ENCODE measurements around the gene CLTB. TPM values are rescaled to one million over a fixed set of nuclear protein-coding genes. Genes with fewer than 3 reads are reported as not detected.

Gene CLTB
- total RNA-seq, 1 donor from 2014 or later = 75.8 TPM

DNA sequence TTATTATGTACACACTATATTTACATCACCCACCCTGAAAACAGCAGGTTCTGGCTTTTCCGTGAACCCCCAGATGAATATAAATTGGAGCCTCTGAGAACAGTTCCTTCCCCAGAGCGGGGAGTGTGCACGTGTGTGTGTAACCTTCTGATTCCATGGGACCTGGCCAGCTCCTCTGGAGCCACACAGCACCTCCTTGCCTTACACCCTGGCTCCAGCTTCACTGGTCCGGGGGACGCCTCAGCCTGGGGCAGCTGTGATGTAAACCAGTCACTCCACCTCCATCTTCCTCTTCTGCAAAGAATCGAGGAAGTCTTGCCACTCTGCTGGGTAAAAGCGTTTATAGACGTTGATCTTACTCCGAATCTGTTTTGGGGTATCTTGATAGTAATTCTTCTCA, 32.4 kb downstream of the CLTB start:
- H3K4me3 ChIP-seq = no peak overlapping the region
- DNase-seq = no peak
- TF ChIP-seq, protein P1, sequence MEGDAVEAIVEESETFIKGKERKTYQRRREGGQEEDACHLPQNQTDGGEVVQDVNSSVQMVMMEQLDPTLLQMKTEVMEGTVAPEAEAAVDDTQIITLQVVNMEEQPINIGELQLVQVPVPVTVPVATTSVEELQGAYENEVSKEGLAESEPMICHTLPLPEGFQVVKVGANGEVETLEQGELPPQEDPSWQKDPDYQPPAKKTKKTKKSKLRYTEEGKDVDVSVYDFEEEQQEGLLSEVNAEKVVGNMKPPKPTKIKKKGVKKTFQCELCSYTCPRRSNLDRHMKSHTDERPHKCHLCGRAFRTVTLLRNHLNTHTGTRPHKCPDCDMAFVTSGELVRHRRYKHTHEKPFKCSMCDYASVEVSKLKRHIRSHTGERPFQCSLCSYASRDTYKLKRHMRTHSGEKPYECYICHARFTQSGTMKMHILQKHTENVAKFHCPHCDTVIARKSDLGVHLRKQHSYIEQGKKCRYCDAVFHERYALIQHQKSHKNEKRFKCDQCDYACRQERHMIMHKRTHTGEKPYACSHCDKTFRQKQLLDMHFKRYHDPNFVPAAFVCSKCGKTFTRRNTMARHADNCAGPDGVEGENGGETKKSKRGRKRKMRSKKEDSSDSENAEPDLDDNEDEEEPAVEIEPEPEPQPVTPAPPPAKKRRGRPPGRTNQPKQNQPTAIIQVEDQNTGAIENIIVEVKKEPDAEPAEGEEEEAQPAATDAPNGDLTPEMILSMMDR (IDR thresholded peaks at IDR 0.05) = no peak
- intact Hi-C loops (cut with DNase I) = no loop called here
- peaks cover 44% of the 10 kb centered on the region for H3K36me3 ChIP-seq
- ATAC-seq = no peak
- H3K27ac ChIP-seq = no peak overlapping the region
- peaks cover 11% of the 10 kb centered on the region for H3K4me1 ChIP-seq
- no peaks in the 10 kb centered on the region for H3K27me3 ChIP-seq (ENCODE audit: low read depth)
- no peaks in the 10 kb centered on the region for H3K9me3 ChIP-seq

DNA sequence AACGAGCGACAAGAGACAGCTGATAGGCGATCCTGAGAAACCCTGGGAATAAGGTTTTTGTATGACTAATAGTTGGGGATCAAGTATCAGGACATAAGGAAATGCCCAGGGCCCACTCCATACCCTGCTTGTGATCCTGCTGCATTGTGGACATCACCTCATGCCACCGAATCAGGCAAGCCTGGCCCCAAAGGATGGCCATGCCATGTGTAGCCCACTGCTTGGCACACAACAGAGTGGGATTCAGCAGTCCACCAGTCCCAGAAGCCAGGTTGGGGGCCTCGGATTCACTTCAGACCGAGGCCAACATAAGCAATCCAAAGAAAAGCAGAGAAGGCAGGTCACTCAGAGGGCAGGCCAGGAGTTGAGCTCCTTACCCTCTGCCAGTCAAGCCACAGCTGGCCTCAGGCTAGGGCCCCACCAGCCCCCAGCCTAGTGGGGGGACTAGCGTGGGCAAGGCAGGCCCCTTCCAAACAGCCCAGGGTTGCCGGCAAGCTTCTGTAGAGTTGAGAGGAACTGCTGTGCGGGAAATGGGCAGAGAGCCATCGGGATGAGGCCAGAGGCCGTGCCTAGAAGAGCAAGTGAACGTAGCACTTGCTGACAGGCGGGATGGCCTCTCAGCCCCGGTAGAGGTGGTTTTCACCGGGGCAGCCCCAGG, 33.0 kb downstream of the CLTB start:
- peaks cover 44% of the 10 kb centered on the region for H3K36me3 ChIP-seq
- no peak for DNase-seq
- intact Hi-C loops (cut with DNase I) = no loop called here

DNA sequence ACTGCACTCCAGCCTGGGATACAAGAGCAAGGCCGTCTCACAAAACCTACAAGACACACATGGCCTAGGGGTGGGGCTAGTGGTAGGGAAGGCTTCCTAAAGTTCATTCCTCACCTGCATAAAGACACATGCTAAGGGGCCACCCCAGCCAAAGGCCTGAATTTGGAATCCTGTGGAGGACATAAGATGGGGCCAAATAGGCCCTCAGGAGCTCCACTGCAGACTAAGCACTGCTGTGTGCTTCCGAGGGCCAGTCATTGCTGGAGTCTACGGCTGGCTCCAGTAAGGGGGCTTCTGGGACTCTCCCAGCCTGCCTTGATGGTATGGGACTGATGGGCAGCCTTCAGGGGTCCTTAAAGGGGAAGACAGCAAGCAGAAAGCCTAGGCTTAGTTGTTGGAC, 33.6 kb downstream of the CLTB start:
- Histone ChIP-seq H3K4me3 (no peak overlapping the region), H3K36me3 (peaks cover 44% of the 10 kb centered on the region), H3K27ac (no peak overlapping the region), H3K9me3 (no peaks in the 10 kb centered on the region), H3K27me3 (ENCODE audit: low read depth) (no peaks in the 10 kb centered on the region), H3K4me1 (peaks cover 8% of the 10 kb centered on the region)
- ATAC-seq (no peak), DNase-seq (no peak)
- TF ChIP-seq, protein P1 (IDR thresholded peaks at IDR 0.05) = no peak
- intact Hi-C loops (cut with DNase I) = no loop called here

More for the DNA sequence above, 33.0 kb downstream of the CLTB start:
- Histone ChIP-seq H3K4me3 (no peak overlapping the region), H3K4me1 (peaks cover 11% of the 10 kb centered on the region), H3K9me3 (no peaks in the 10 kb centered on the region), H3K27me3 (ENCODE audit: low read depth) (no peaks in the 10 kb centered on the region), H3K27ac (no peak overlapping the region)
- no peak for ATAC-seq
- TF ChIP-seq, protein P1 (IDR thresholded peaks at IDR 0.05) = no peak

DNA sequence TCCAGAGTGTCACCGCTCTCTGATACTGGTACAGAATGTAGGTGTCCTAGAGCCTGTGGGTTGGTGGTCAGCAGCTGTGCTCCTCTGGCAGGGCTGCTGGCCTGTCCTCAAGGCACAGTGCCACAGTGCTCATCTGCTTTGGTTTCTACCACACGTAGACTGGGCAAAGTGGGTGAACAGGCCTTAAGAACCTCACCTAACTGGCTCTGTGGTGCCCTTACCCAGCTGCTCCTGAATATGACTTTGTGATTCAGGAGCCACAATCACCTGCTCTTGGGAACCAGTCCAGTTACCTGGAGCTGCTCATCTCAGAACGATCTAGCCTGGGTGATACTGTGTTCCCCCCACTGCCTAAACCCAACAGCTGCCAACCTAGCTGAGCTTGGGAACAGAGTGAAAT, 34.4 kb downstream of the CLTB start:
- no peak overlapping the region for H3K27ac ChIP-seq
- H3K36me3 ChIP-seq = peaks cover 44% of the 10 kb centered on the region
- TF ChIP-seq, protein P1 (IDR thresholded peaks at IDR 0.05) = no peak
- no peaks in the 10 kb centered on the region for H3K27me3 ChIP-seq (ENCODE audit: low read depth)
- H3K4me3 ChIP-seq = no peak overlapping the region
- intact Hi-C loops (cut with DNase I) = no loop called here
- peaks cover under 1% of the 10 kb centered on the region for H3K4me1 ChIP-seq
- DNase-seq (no peak), ATAC-seq (no peak)
- no peaks in the 10 kb centered on the region for H3K9me3 ChIP-seq

DNA sequence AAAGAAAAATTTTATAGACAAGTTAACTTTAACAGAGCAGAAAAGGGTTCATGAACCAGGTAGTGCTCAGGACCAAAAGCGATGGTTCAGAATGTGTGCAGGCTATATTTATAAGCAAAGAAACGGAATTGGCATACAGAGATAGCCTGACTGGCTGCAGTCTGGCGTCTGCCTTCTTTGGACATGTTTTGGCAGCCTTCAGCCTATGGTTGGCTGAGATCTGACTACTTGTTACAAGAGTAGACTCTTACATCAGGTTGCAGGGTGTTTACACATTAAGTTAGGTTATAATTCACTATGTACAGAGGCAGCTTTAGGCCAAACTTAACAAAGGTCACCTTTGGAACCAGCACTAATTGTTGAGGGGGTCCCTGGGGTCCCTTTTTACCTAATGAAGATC, 34.9 kb downstream of the CLTB start:
- DNase-seq = no peak
- H3K36me3 ChIP-seq = peaks cover 44% of the 10 kb centered on the region
- no peak overlapping the region for H3K4me3 ChIP-seq
- H3K9me3 ChIP-seq = no peaks in the 10 kb centered on the region
- no peaks in the 10 kb centered on the region for H3K4me1 ChIP-seq
- no peaks in the 10 kb centered on the region for H3K27me3 ChIP-seq (ENCODE audit: low read depth)
- ATAC-seq = no peak
- TF ChIP-seq, protein P1 (IDR thresholded peaks at IDR 0.05) = no peak
- intact Hi-C loops (cut with DNase I) = no loop called here
- H3K27ac ChIP-seq = no peak overlapping the region
